Neural progenitor cell (in vitro differentiated cells): ENCODE results near the gene STAT3.

Experiments
- EZH2 ChIP-seq: fragments of 200-600 bp; sonication (generic); IDR thresholded peaks from 2 replicates; pipeline ENCODE4 v1.6.1; 2017; ENCODE audit warnings: antibody characterized with exemption, mild to moderate bottlenecking, moderate library complexity
- TF ChIP-seq, protein P1 (sequence below): fragments of 200-600 bp; sonication (generic); IDR thresholded peaks from 2 replicates; pipeline ENCODE4 v1.5.1; 2017; ENCODE audit warnings: antibody characterized with exemption, mild to moderate bottlenecking

DNA sequence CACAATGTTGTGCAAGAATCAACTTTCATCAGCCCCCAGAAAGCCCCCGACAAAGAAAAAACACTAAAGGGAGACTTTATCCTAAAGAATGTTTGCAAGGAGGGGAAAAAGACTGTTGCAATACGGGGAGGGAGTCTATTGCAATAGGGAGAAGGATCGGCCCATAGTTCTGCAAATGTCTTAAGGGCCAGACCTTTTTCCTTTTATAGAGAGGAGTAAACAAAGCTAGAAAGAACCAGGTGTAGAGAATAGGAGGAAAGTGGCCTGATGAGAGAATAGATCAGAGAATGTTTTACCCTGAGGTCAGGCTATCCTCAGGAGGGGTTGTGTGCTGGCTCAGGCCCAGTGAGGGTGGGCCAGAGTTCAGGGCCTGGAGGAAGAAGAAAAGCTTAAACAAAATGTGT, 43.5 kb upstream of the STAT3 start:
- no peak for TF ChIP-seq EZH2
- TF ChIP-seq, protein P1, sequence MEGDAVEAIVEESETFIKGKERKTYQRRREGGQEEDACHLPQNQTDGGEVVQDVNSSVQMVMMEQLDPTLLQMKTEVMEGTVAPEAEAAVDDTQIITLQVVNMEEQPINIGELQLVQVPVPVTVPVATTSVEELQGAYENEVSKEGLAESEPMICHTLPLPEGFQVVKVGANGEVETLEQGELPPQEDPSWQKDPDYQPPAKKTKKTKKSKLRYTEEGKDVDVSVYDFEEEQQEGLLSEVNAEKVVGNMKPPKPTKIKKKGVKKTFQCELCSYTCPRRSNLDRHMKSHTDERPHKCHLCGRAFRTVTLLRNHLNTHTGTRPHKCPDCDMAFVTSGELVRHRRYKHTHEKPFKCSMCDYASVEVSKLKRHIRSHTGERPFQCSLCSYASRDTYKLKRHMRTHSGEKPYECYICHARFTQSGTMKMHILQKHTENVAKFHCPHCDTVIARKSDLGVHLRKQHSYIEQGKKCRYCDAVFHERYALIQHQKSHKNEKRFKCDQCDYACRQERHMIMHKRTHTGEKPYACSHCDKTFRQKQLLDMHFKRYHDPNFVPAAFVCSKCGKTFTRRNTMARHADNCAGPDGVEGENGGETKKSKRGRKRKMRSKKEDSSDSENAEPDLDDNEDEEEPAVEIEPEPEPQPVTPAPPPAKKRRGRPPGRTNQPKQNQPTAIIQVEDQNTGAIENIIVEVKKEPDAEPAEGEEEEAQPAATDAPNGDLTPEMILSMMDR: no peak
